IPS-18c (cell line): ENCODE results near the gene PLOD1.
"Not testable (repeated sequence)": the region's sequence is repeated elsewhere in the genome, so short reads cannot be mapped to it uniquely, and the experiment has no call there.

ENCODE experiments used
- H3K4me3 ChIP-seq: 2 replicates; pipeline ENCODE4 v1.7.0; 2013; ENCODE audit warnings: low read depth, mild to moderate bottlenecking, low read length, moderate library complexity; ENCODE audit not compliant: insufficient read depth
- H3K9me3 ChIP-seq: one replicate; pipeline ENCODE4 v1.6.1; 2013; ENCODE audit warnings: mild to moderate bottlenecking, low read length, moderate library complexity; ENCODE audit not compliant: control insufficient read depth, insufficient read depth

PLOD1 gene

DNA sequence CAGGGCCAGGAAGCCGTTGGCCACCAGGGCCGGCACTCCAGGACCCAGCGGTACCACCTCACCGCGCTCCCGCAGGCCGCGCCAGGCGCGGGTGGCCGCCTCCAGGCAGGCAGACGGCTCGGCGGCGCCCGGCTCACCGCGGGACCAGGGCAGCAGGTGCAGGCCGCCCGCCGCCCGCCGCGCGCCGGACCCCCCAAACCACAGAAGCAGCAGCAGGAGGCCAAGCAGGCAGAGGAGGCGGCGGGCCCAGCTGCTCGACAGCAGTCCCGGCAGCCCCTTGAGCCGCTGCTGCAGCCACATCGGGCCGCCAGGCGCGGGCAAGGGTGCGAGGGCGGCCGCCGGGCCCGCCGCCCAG, 8.6 kb upstream of the PLOD1 start:
- peak overlapping the region; percentile 55 for H3K4me3 ChIP-seq
- no peaks in the 10 kb centered on the region for H3K9me3 ChIP-seq

DNA sequence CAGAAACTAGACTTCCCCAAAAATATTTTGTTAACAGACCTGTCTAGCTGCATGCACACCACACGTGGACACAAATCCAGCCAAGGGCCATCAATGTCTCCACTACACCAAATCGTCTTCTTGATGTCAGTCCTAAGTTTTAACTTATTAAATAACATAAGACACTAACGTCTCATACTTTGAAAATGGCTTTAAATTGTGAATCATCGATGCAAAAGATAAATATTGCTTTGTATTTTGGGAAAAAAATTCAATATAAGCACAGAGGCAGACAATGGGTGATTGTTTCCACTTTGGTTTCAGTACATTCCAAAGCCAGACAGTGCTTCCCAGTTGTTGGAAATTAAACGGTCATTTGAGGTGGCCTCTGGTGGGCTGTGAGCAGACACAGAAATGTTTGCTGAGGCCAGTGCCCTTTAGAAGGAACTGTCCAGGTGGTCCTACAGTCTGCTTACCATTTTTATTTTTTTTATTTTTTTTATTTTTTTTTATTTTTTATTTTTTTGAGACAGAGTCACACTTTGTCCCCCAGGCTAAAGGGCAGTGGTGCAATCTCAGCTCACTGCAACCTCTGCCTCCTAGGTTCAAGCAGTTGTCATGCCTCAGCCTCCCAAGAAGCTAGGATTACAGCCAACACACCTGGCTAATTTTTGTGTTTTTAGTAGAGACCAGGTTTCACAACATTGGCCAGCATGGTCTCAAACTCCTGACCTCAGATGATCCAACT, 6.5 kb upstream of the PLOD1 start:
- H3K4me3 ChIP-seq: no peak overlapping the region
- no peaks in the 10 kb centered on the region for H3K9me3 ChIP-seq

DNA sequence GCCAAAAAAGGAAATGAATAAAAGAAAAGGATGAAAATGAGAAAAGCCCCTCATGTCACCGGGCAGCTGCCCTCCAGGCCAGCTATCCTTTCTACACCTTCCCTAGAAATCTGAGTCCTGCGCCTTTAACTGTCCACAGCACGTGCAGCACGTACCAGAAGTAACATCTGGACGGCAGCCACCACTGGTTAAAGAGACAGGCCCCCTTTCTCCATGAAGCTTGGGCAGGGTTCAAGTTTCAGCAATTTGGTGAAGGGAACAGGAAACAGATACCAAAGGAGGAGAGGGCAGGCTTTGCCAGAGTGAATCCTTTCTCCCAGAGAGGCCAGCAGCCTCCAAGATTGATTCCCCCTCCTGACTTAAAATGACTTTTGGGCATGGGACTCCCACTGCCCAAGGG, 4.7 kb upstream of the PLOD1 start:
- Histone ChIP-seq H3K4me3 (no peak overlapping the region), H3K9me3 (no peaks in the 10 kb centered on the region)

DNA sequence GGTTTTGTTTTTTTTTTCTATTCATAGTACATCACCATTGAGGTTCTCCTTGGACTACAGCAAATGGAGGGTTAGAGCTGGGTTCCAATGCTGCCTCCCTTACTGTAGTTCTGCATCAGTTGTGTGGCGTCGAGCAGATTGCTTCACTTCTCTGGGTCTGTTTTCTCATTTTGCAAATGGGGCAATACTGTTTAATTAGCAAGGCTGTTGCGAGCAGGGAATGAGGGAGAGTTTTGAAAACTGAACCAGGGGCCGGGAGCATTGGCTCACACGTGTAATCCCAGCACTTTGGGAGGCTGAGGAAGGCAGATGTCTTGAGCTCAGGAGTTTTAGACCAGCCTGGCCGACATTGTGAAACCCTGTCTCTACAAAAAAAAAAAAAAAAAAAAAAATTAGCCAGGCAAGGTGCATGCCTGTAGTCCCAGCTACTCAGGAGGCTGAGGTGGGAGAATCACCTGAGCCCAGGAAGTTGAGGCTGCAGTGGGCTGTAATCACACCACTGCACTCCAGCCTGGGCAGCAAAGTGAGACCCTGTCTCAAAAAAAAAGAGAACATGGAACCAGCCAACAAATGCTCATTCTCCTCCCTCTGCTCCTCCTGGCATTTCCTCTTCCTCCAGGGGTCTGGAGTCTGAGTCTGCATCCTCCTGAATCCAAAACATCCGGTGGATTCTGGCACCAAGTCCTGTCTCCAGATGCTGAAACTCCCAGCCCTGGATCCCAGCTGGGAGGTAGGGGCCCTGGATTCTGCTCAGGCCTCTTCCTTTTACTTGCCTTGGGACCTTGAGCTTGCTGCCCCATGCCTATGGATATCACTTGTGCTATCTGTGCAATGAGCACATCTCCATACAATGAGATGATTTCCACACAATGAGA, 3.7 kb upstream of the PLOD1 start:
- Histone ChIP-seq H3K9me3 (no peaks in the 10 kb centered on the region), H3K4me3 (no peak overlapping the region)

DNA sequence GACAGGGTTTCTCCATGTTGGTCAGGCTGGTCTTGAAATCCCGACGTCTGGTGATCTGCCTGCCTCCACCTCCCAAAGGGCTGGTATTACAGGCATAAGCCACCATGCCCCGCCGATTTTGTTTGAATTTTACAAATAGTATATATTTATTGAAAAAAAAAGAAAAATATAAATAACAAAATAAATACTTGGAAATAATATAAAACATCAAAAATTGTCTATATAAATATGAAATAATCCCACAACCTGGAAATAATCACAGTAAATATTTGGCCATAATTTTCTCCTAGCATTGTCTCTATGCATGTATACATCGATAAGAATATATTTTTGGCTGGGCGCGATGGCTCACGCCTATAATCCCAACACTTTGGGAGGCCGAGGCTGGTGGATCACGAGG, 2.7 kb upstream of the PLOD1 start:
- Histone ChIP-seq H3K4me3 (no peak overlapping the region), H3K9me3 (no peaks in the 10 kb centered on the region)

DNA sequence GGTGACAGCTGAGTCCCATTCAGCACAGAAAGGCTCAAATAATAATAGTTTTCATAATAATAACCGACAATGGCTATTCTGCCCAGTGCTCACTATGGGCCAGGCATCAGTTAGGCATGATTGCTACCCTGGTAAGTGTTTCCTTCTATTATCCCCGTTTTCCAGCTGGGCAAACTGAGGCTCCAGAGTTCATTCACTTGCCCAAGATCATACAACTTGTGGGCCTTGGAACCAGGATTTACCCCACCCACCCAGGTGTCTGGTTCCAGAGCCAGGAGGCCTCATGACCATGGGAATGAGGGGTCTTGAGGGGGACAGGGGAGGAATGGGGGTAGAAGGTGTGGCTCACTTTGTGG, 518 bp downstream of the PLOD1 start:
- Histone ChIP-seq H3K9me3 (no peaks in the 10 kb centered on the region), H3K4me3 (peak overlapping the region; percentile 55)

DNA sequence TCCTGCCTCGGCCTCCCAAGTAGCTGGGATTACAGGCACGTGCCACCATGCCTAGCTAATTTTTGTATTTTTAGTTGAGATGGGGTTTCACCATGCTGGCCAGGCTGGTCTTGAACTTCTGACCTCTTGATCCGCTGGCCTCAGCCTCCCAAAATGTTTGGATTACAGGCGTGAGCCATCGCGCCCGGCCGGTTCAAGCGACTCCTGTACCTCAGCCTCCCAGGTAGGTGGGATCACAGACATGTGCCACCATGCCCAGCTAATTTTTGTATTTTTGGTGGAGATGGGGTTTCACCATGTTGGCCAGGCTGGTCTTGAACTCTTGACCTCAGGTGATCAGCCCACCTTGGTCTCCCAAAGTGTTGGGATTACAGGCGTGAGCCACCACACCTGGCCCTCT, 1.2 kb downstream of the PLOD1 start:
- not testable (repeated sequence) for H3K4me3 ChIP-seq, H3K9me3 ChIP-seq

DNA sequence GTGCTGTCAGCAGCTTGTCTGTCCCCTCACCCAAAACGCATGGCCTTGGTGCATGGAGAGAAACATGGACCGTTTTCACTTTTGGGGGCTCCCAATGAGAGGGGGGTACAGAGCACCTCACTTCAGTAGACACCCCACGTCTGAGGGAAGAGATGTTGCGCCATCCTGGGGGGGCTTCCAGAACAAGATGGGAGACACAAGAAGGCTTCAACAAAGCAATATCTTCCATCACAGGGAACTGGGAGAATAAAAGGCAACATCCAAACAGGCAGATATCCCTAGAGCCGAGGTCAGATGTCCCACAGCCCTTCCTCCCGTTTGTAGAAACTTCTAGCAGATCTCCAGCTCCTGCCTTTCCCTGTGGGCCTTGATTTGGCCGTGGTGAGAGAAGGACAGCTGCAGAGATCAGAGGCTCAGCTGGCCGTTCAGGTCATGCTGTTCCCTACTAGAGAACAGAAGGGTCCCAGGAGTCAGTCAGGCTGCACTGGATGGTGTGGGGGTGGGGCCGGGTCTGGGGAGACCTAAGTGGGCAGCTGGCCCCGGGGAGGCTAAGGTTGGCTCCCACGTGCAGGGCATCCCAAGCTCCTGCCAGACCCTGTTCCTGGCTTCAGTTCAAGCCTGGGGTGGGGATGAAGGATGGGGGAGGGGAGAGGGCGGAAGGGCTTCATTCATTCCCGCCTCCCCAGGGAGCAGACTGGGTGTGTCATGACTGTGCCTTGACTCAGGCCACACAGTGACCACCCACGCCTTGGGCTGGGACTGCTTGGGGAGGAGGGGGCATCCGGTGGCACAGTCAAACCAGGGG, 4.4 kb downstream of the PLOD1 start:
- Histone ChIP-seq H3K9me3 (no peaks in the 10 kb centered on the region), H3K4me3 (no peak overlapping the region)

DNA sequence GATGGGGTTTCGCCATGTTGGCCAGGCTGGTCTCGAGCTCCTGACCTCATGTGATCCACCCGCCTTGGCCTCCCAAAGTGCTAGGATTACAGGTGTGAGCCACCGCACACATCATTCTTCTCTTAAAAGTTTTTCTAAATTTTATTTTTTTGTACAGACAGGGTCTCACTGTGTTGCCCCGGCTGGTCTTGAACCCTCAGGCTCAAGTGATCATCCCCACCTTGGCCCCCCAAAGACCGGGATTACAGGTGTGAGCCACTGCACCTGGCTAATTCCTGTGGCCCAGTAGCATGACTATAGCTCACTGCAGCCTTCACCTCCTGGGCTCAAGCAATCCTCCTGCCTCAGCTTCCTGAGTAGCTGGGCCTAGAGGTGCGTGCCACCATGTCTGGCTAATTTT, 5.3 kb downstream of the PLOD1 start:
- not testable (repeated sequence) for H3K9me3 ChIP-seq, H3K4me3 ChIP-seq

DNA sequence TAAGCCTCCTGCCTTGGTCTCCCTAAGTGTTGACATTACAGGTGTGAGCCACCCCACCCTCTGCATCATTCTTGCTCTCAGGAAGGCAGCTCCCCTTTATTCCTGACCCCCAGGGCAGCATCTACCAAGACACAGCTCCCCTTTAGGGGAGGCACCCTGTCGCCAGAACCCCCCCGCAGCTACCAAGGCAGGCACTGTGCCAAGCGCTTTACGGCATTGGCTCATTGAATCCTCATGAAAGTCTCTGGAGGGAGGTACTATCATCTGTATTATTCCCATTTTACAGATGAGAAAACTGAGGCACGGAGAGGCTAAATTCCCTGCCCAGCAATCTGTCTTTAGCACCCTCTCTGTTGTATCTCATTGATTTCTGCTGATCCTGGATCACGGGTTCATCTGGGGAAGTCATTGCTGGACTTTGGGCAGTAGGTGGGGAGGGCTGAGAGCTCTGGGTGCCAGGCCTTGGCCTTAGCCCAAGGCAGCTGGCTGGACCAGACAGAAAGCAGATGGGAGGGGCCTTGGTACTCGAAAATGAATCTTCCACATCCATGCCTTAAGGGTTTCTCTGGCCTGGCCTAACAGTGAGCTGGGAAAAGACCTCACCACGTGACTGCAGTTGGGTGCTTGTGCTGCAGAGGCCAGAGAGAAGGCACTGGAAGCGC, 5.9 kb downstream of the PLOD1 start:
- H3K4me3 ChIP-seq: no peak overlapping the region
- no peaks in the 10 kb centered on the region for H3K9me3 ChIP-seq

DNA sequence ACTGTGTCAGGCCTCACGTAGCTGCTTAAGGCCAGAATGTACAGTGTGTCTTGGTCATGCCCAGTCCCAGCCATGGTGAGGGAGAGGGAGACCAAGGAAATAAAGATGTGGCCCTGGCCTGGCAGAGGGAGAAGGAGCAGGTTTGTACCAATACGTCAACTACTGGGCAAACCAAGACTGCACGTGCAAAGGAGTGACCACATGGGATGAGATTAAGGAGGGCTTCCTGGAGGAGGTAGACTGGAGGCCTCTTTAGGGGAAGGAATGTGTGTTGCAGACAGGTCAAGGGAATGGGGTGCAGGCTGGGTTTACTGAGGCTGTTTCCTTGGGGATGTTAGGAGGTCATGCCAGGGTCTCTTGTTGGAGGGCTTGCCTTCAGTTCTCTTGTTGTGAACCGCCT, 7.8 kb downstream of the PLOD1 start:
- no peak overlapping the region for H3K4me3 ChIP-seq
- H3K9me3 ChIP-seq: no peaks in the 10 kb centered on the region

DNA sequence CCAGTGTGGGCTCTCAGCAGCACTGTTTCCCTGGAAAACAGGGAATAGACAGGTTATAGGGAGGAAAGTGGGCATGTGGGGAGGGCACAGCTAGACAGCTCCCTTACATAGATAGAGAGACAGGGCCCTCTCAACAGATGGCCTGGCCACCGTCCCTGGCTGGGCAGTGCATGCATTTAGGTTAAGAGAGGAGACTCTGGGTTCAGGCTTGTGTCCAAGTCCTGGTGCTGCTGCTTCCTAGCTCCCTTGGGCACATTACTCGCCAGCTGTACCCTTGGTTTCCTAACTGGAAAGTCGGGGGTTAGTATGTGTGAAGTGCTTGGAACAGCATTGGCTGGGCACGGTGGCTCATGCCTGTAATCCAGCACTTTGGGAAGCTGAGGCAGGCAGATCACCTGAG, 9.1 kb downstream of the PLOD1 start:
- Histone ChIP-seq H3K4me3 (no peak overlapping the region), H3K9me3 (no peaks in the 10 kb centered on the region)

DNA sequence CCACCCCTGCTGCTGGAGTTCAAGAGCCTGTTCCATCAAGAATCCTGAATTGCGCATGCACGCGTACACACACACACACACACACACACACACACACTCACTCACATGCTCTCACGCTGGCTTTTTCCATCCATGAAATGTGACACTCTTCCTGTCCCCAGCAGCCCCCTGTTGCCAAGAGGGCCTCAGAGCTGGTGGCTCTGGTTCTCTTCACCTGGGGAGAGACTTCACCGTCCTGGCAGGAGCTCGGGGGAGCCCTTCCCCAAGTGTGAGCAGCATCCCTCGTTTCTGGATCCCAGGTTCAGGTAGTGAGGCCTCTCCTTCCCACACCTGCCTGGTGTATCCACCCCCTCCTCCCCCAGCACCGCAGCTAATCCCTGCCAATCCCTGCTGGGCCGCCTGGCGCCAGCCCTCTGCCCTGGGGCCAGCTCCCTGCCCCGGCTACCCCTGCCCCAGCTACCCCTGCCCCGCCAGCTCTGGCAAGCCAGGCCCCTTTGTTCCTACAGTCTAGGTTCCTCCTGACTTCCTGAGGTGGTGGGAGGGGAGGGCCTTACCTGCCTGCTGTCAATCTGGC, 9.9 kb downstream of the PLOD1 start:
- no peak overlapping the region for H3K4me3 ChIP-seq
- no peaks in the 10 kb centered on the region for H3K9me3 ChIP-seq

DNA sequence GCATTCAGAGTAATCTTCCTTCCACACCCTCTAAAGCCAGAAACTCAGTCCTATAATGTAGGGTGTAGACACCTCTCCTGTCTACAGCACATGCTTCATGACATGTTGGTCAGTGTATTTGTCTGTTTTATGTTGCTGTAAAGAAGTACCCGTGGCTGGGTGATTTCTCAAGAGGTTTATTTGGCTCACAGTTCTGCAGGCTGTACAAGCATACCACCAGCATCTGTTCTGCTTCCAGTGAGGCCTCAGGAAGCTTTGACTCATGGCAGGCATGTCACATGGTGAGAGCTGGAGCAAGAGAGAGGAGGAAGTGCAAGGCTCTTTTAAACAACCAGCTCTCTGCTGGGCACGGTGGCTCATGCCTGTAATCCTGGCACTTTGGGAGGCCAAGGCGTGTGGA, 12.1 kb downstream of the PLOD1 start:
- H3K4me3 ChIP-seq: no peak overlapping the region
- H3K9me3 ChIP-seq: no peaks in the 10 kb centered on the region

DNA sequence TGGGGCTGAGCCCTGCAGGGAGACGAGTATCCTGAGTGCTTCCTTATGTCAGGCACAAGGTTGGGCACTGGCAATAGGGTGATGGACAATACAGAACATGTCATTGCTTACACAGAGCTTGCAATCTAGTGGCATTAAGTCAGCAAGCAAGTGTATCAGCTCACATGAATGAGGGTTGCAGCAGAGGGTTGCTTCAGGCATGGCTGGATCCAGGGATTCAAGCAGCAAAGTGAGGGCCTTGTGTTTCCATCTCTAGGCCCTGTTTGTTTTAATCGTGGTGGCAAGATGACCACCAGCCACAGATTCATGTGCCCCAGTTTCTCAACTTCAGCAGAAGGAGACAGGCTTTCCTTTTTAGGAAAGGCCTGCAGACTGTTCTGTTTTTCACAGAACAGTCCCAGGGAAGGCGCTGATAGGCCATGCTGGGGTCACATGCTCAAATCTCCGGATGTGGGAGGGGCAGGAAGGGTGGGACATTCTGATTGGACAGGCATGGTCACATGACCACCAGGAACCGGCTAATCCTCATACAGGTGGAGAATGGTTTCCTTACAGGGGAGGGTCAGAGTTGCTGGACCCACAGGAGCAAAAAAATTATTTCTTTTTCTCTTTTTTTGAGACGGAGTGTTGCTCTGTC, 14.4 kb downstream of the PLOD1 start:
- peak overlapping the region; percentile 15; the same call in 1 of the 2 replicates for H3K4me3 ChIP-seq
- no peaks in the 10 kb centered on the region for H3K9me3 ChIP-seq

DNA sequence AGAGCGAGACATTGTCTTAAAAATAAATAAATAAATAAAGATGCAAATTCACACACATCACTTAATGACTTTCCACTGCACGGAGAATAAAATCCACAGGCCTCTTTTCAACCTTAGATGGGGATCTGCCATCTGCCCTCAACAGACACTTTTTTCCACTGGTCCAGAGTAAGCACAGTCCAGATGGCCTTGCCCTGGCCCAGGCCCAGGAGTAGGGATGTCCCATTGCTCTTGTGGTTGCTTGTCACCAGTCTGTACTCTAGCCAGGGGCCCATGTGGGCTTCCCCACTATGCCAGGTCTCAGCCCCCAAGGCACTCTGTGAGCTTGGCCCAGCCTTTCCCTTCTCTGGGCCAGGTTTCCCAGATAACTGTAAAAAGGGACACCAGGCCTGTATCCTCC, 17.4 kb downstream of the PLOD1 start:
- H3K9me3 ChIP-seq: no peaks in the 10 kb centered on the region
- H3K4me3 ChIP-seq: no peak overlapping the region
